GM21825 (cell line): Measurements from ENCODE around the gene RAB1B.
"Not testable (repeated sequence)": the region's sequence is repeated elsewhere in the genome, so short reads cannot be mapped to it uniquely, and the experiment has no call there.

Source experiments
- ATAC-seq: cut with Tn5 transposase; IDR thresholded peaks from one replicate; pipeline ENCODE4 v1.9.1; 2021; ENCODE audit warnings: mild to moderate bottlenecking, moderate library complexity; ENCODE audit not compliant: unreplicated experiment

Gene RAB1B

DNA sequence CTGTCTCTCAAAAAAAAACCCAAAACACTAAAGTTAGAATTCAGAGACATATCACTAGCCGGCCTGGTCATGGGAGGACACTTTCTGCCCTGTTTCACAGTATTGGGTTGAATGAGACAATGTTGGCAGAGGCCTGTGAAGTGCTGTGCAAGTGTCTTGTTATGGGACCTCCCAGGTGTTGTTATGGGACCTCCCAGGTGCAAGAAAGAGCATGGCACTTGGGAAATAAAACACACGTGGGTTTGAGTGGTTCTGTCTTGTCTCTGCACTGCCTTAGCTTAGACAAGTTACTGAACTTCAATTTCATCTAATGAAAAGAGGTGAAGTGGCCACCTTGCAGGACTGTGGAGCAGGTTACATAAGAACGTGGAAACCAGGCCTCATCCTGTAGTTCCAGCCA lies 28.9 kb upstream of the RAB1B start:
- no peak for ATAC-seq

GRCh38 chr11:66239998-66240780 lies 28.2 kb upstream of the RAB1B start:
- ATAC-seq = no peak

DNA sequence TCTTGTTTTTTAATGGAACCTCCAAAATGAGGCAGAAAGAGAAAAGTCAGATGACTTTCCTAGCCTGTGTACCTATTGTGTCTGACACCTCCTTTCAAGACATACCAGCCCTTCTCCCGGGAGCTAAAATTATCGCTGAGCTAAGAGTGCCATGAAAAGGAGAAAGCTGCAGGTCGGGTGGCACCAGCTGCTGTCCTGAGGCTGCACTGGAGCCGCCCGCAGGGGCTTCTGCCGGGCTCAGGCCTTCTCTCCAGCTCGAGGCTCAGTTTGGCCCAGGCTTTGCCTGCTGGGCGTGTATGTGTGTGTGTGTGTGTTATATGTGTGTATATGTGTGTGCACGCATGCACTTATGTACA lies 27.7 kb upstream of the RAB1B start:
- ATAC-seq = no peak

DNA sequence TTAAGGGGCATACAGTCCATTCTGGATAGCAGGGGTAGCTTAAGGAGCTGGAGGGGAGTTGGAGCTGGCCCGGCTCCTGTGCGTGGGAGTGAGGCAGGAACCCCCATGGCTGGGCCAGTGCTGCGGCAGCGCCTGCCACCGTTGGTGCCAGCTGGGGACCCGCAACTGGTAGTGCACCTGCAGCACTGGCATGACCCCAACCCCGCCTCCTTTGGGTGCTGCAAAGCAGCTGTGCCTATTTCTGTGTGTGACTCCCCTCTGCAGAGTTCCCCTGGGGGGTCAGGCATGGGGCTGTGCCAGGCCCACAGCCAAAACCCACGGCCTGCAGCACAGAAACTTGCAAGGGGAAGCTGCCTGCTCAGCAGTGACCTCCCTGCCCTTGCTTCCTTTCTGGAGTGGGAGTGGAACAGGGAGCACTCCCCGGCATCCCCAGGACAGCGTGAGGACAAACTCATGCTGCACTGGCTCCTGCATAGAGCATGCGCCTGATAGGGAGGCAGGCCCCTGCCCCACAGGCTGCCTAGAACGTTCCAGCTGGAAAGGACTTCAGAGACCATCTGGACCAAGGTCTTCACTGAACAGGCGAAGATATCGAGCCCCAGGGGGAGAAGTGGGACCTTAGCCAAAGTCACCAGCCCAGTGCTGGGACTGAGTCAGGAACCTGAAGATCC lies 26.2 kb upstream of the RAB1B start:
- no peak for ATAC-seq

DNA sequence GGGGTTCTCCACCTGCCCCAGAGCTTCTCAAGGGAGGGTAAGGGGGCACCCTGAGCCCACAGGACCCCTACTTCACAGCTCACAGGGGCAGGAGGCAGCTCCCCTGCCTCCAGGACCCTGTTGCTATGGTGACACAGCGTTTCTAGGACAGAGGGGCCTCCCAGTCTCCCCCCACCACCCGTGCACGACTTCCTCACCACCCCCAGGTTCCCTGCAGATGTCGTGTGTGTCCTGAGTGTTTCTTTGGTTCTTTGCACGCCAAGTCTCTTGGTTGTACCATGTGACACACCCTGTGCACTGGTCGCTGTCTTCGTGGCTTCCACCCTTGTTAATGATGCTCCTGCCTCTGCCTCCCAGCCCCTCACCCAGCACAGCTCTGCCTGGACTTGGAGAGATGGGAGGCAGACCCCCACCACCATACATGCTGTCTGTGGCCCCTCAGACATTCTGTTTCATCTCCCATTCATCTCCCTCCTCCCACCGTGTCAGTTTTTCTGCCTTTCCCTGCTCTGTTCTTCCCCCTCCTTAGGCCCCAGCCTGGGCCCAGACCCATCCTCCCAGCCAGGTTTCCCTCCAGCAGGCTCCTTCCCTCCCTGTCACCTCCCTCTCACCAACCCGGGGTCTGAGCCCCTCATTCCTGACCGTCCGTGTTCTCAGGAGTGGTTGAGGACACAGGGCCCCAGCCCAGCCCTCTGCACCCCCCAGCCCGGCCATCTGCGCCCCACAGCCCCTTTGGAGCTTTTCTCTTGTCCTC lies 24.5 kb upstream of the RAB1B start:
- ATAC-seq = no peak

GRCh38 chr11:66247295-66247694 lies 21.1 kb upstream of the RAB1B start:
- no peak for ATAC-seq

DNA sequence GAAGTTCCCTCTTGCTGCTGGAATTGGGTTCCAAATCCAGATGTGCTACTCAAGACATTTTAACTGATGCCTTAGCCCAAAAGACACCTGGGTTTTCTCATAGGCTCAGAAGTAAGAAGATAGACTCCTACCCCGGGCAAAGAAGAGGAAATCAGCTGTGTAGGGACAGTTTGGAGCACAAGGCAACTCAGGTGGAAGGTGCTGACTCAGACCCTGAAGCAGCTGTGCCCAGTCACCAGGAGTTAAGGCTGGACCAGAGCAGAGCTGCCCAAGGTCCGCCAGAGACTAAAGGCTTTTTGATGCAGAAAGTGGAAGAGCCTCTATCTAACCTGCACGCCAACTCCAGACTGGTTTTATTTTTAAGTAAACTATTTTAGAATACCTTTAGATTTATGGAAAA lies 20.6 kb upstream of the RAB1B start:
- no peak for ATAC-seq

GRCh38 chr11:66248903-66249302 lies 19.5 kb upstream of the RAB1B start:
- ATAC-seq = no peak

DNA sequence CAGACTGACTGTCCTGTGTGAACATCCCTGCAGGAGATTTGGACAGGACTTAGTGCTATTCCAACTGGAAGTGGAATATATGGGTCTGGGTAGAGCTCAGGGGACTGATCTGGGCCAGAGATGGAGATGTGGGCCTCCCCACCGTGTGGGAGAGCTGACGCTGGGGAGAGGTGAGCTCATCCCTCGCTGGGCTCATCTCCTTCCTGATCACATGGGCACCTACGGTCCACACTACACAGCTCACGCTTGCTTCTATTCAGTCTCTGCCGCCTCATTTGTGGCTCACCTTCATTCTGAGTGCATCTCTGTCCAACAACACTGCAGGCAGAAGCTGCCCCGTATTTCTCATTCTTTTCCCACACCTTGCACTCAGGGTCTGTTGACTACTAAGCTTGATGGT lies 16.6 kb upstream of the RAB1B start:
- no peak for ATAC-seq

- ATAC-seq = not testable (repeated sequence)
These were observed 15.4 kb upstream of the RAB1B start for GRCh38 chr11:66253081-66253480.

GRCh38 chr11:66258473-66258893 lies 10.0 kb upstream of the RAB1B start:
- no peak for ATAC-seq

- no peak for ATAC-seq
These were observed 9.2 kb upstream of the RAB1B start for GRCh38 chr11:66259225-66259624.

DNA sequence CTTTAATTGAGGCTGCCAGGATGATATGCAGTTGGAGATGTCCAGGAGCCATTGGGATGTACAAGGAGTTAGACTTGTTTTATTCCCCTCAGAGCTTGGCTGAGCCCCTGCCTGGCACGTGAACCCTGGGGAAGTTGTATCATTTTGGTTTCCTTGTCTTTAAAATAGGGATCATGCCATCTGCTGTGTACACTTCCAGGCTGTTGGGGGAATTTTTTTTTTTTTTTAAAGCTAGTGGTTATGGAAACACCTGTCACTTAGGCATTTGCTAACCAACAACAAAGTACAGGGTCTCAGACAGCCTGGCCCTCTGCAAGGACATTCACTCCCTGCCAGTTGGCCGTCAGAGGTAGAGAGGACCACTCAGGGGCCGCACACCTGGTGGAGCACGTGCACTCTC lies 8.5 kb upstream of the RAB1B start:
- ATAC-seq = no peak

GRCh38 chr11:66261578-66261977 lies 6.9 kb upstream of the RAB1B start:
- no peak for ATAC-seq

GRCh38 chr11:66262191-66262590 lies 6.2 kb upstream of the RAB1B start:
- no peak for ATAC-seq

DNA sequence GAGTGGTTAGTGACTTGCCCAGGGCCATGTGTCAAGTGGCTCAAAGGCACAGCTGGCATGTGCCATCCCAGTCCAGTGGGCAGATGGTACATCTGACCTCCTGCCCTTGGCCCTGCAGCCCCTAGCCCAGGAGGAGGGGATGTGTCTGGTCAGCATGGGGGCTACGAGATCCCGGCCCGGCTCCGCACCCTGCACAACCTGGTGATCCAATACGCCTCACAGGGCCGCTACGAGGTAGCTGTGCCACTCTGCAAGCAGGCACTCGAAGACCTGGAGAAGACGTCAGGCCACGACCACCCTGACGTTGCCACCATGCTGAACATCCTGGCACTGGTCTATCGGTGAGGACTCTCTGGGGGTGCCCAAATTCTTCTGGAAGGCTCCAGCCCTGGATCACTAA lies 5.7 kb upstream of the RAB1B start:
- ATAC-seq = no peak

DNA sequence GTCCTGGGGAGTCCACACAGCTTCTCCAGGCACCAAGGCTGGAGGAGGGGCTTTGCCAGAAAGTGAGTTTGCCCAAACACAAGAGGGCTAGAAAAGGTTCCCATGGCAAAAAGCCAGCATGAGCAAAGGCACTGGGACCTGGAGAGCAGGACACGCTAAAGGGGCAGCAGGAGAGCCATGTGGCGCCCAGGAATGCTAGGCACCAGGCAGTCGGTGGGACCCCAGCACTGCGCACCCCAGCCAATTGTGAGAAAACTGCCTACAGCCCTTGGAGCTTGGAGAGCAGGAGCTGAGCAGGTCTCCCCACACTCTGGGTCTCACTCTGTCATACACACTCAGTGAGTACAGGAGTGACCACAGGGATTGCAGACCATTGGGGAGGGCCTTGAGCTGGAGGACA lies 5.2 kb upstream of the RAB1B start:
- ATAC-seq = no peak

- no peak for ATAC-seq
These were observed 4.7 kb upstream of the RAB1B start for GRCh38 chr11:66263785-66264184.

DNA sequence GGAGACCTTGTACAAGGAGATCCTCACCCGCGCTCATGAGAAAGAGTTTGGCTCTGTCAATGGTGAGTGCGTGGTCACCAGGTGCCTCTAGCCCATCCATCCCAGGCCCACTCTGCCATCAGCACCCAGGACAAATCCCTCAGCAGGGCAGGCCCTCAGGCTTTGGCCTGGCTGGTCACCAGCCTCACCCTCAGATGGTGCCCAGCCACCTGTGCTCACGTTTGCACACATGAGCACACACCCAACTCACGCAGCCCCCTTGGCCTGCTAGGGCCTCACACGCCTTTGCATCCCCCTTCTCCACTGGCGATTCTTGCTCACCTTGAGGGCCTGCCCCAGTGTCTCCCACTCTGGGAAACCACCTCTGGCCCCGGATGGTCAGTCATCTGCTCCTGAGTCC lies 4.1 kb upstream of the RAB1B start:
- no peak for ATAC-seq

- ATAC-seq = no peak
These were observed 3.5 kb upstream of the RAB1B start for GRCh38 chr11:66264914-66265313.

DNA sequence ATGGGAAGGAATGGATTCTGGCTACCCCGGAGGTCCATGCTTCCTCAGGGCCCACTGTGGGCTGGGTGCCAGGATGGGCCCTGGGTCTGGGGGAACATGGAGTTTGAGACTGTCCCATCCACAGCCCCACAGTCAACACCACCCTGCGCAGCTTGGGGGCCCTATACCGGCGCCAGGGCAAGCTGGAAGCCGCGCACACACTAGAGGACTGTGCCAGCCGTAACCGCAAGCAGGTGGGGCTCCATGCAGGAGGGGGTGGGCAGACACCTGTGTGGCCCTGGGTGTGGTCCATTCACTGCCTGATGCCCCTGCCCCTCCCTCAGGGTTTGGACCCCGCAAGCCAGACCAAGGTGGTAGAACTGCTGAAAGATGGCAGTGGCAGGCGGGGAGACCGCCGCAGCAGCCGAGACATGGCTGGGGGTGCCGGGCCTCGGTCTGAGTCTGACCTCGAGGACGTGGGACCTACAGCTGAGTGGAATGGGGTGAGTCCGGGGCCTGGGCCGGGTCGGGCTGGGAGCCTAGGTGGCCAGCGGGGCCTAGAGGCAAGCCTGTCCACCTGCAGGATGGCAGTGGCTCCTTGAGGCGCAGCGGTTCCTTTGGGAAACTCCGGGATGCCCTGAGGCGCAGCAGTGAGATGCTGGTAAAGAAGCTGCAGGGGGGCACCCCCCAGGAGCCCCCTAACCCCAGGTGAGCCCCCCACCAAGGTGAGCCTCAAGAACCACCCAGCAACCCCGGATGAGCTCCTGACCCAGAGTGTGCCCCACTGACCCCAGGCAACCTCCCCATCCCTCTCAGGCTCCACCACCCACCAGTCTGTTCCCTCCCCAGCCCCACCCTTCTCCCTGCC lies 2.7 kb upstream of the RAB1B start:
- no peak for ATAC-seq
